Measurements from ENCODE around the gene KDM3A. TPM values are rescaled to one million over a fixed set of nuclear protein-coding genes. Genes with fewer than 3 reads are reported as not detected.

The KDM3A gene
- total RNA-seq, 2 donors from 2014 or later, result 35.5 to 45.9 TPM

DNA sequence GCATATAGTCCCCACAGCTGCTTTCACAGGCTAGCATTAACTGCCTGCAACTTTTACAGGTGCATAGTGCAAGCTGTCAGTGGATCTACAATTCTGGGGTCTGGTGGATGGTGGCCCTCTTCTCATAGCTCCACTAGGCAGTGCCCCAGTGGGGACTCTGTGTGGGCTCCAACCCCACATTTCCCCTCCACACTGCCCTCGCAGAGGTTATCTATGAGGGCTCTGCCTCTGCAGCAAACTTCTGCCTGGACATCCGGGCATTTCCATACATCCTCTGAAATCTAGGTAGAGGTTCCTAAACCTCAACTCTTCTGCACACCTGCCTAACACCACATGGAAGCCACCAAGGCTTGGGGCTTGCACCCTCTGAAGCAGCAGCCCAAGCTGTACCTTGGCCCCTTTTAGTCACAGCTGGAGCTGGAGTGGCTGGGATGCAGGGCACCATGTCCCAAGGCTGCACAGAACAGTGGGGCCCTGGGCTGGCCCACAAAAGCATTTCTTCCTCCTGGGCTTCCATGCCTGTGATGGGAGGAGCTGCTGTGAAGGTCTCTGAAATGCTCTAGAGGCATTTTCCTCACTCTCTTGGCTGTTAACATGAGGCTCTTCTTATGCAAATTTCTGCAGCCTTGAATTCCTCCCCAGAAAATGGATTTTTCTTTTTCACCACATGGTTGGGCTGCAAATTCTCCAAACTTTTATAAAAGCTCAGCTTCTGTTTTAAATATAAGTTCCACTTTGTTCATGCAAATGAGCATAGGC, 59.3 kb downstream of the KDM3A start:
- no peak for ATAC-seq
- intact Hi-C loops (cut with DNase I), result no loop called here
- DNase-seq, result no peak

DNA sequence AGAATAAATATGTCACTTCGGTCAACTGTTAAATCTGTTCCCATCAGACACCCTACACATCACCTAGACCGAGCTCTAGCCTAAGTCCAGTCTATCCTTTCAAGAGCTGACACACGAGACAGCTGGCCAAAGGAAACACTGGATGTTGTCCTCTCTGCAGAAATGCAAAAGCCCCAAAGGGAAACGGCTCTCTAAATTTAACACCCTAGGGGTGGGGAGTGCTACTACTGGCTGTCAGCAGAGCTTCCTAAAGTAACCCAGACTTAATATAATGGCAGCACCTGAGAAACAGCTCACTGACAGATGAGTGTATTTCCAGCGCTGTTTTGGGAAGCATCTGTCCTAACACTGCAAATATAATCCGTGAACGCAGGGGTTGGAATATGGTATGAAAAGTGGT, 66.4 kb downstream of the KDM3A start:
- intact Hi-C loops (cut with DNase I), result no loop called here
- no peak for DNase-seq
- peak in 1 of 2 donors; percentile 34 for ATAC-seq

DNA sequence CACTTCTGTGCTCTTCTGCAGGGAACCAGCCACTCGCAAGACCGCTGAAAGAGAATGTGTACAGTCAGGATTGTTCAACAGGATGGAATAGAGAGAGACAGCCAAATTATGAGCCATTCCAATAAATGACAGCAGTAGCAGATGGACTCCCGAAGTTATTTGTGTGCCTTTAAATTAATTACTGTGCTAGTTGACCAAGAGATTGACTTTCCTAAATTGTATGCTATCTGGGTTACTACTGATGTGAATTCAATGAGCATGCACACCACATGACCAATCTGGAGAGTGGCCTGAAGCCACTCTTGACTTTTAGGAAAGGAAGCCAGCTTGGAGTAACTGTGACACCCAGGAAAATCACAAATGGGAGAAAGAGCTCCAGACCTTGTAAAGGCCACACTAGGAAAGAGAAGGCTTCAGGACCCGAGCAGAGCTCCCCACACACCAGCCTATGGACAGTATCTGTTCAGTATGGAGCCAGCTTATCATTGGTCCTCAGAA, 69.3 kb downstream of the KDM3A start:
- ATAC-seq (no peak), DNase-seq (no peak)
- intact Hi-C loops (cut with DNase I), result no loop called here

DNA sequence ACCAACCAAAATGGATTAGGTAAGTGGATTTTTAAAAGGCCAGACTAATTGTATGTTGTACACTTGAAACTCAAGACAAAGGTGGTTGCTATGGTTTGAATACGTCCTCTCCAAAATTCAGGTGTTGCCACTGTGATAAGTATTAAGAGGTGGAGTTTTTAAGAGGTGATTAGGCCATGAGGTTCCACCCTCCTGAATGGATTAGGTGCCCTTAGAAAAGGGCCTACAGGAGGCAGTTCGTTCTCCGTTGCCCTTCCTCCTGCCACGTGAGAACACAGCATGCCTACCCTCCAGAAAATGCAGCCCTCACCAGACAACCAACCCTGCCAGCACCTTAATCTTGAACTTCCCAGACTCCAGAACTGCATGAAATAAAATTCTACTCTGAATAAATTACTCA, 70.9 kb downstream of the KDM3A start:
- no peak for DNase-seq
- ATAC-seq, result no peak
- intact Hi-C loops (cut with DNase I), result no loop called here

DNA sequence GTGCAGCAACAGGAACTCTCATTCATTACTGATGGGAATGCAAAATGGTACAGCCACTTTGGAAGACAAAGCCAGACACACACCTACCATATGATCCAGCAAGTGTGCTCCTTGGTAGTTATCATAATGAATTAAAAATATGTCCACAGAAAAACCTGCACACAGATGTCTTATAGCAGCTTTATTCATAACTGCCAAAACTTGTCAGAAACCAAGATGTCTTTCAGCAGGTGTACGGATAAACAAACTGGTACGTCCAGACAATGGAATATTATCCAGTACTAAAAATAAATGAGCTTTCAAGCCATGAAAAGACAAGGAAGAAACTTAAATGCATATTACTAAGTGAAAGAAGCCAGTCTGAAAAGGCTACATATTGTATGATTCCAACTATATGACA, 71.7 kb downstream of the KDM3A start:
- DNase-seq (no peak), ATAC-seq (no peak)
- intact Hi-C loops (cut with DNase I), result no loop called here

DNA sequence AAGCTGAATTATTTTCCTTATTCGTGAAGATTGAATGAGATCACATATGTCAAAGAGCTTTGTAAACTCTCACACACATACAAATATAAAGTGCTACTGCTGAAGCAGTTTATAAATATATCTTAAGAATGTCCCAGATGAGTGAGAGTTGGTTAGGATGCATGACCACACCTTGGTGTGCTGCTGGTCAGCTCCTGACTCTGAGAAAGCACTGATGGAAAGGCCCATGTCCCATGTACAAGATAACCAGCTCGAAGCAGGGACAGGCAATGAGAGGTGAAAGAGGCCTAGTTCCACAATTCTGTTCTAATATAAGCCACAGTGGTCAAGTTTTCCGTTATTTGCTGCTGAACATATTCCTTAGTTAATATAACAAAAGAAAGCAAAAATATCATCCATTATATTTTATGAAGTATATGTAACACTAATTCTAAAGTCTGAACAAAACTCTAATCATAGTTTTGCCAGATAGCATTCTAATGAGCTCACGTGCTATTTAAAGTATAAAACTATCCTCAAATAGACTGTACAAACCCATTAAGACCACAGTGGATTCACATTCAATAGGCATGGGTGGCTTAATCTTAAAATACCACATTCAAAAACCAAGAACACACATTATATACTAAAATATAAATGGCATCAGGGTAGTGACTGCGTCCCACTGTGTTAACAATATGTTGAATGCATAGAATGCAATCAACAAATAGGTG, 72.9 kb downstream of the KDM3A start:
- no peak for ATAC-seq
- intact Hi-C loops (cut with DNase I), result no loop called here

DNA sequence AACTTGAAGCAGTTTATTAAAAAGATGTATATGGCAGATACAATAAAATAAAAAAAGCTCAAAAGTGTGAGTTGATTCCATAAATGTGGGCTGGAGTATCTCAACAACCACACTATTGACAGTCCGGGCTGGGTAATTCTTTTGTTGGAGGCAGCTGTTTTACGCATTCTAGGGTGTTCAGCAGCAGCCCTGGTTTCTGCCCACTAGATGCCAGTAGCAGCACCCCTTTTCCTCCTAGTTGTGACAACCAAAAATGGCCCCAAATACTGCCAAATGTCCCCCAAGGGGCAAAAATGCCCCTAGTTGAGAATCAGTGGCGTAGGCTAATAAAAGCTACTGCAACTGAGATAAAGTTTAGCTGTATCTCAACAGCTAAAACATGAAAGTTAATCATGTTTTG, 77.3 kb downstream of the KDM3A start:
- peak; percentile 48 to 81 for ATAC-seq
- intact Hi-C loops (cut with DNase I), result no loop called here
- DNase-seq, result no peak

More for the DNA sequence above, 72.9 kb downstream of the KDM3A start:
- no peak for DNase-seq

DNA sequence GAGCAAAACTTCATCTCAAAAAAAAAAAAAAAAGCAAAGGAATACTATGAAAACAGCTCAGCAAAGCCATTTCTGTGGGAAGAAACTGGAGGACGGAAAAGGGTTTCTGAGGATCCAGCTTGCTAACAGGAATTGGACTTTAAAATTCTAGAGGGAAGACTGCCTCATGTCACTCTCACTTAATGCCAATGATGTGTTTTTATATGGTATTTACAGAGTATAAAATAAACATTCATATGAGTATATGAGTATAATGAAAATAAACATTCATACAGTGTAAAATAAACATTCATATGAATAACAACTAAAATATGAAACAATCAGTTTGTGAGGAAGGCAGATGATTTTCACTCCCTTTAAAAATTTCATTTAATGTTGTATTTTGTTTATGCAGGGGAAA, 78.2 kb downstream of the KDM3A start:
- DNase-seq, result no peak
- ATAC-seq, result no peak

DNA sequence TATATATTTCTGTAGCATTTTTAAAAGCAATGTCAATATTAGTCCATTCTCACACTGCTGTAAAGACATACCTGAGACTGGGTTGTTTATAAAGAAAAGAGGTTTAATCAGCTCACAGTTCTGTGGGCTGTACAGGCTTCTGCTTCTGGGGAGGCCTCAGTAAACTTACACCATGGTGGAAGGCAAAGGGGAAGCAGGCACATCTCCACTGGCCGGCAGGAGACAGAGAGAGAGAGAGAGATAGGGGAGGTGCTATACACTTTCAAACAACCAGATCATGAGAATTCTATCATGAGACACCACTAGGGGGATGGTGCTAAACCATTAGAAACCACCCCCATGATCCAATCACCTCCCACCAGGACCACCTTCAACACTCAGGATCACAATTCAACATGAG, 79.0 kb downstream of the KDM3A start:
- no peak for ATAC-seq
- no peak for DNase-seq
- intact Hi-C loops (cut with DNase I), result no loop called here

More for the DNA sequence above, 78.2 kb downstream of the KDM3A start:
- intact Hi-C loops (cut with DNase I), result no loop called here

DNA sequence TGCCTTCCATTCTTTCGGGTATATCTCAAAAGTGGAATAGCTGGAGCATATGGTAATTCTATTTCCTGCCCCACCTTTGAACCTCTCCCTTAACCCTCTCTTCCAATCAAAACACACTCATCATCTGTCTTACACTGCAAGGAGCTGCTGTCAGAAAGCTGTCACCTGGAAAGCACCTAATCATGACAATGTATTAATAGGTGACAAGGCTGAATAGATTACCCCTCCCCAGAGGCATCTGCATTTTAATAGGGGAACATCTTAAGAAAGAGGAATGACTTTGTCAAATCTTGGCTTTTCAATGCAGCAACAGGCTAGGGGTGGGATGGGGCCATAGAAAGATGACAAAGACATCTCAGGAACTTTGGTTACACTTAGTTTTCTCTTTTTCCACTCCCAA, 80.8 kb downstream of the KDM3A start:
- intact Hi-C loops (cut with DNase I), result no loop called here
- ATAC-seq, result no peak
- DNase-seq, result no peak

DNA sequence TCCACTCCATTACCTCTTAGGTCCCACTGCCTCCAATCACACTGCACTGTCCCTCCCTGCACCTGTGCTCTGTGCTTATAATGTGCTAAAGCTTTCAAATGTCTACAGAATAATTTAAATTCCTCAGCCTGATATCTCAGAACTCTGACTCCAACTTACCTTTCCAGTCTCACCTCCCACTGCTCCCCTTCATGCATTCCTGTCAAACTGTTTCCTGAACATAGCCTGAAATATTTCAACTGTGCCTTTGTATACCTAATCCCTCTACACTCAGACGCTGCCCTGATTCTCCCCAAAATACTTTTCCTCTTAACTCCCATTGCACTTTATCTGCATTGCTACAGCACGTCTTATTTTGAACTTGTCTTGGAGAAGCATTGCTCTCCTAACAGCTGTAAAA, 81.5 kb downstream of the KDM3A start:
- DNase-seq (no peak), ATAC-seq (no peak)
- intact Hi-C loops (cut with DNase I), result no loop called here

DNA sequence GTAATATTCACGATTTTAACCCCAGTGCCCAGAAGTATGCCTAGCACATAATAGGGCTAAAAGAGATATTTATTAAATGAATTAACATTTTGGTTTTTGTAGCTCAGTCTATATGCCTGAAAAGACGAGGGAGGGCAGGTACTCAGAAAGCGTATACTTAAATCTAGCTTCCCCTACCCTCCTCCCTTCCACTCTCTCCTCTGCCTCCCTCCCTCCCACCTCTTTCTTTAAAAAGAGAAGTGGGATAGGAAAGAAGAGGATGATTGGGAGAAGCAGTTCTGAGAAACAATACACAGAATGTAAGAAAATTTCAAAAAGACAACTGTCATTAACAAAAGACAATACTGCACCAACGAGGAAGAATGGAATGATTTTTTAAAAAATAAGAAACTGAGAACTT, 82.3 kb downstream of the KDM3A start:
- no peak for DNase-seq
- intact Hi-C loops (cut with DNase I), result no loop called here
- ATAC-seq, result no peak

DNA sequence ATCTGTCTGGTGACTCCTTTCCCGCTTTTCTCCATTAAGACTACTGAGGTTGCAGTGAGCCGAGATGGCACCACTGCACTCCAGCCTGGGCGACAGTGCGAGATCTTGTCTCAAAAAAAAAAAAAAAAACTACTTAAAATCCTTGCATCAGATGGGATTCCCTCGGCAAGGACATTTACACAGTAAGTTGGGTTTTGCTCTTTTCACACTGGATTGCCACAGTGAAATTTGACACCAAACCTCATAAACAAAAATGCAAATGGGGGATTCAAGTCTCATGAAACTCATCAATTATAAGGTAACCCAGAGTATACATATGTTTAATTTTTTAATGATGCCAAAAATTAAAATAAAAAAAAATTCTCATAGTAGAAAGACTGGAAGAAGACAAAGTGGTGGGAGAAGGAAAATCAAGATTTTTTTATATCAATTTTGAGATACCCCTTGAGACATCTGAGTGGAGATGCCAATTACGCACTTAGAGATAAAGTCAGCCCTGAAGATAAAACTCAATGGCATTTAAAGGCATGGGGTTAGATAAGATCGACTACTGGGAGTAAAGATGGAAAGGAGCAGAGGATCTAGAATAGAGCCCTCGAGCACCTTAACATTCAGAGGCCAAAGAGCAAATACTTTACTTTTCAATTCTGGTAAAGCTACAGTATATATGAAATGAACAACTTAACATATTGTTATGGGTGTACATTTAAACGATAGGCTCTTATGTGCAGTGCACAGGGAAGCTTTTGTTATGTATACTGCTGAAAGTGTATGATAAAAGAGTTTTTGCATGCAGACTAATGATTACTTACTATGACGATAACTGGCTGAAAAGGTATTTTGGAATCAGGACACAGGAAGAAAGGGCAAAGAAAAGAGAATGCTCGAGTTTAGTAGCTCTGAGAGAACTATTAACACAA, 84.5 kb downstream of the KDM3A start:
- DNase-seq, result no peak
- intact Hi-C loops (cut with DNase I), result no loop called here
- no peak for ATAC-seq

DNA sequence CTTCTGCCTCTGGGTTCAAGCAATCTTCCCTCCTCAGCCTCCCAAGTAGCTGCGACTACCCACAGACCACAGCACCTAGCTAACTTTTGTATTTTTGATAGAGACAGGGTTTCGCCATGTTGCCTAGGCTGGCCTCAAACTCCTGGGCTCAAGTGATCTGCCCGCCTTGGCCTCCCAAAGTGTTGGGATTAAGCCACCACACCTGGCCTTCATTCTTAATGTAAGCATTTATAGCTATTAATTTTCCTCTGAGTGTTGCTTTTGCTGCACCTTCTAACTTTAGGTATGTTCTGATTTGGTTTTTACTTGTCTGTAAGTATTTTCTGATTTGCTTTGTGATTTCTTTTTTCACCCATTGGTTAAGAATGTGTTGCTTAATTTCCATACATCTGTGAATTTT, 92.4 kb downstream of the KDM3A start:
- DNase-seq (no peak), ATAC-seq (no peak)
- intact Hi-C loops (cut with DNase I), result no loop called here

DNA sequence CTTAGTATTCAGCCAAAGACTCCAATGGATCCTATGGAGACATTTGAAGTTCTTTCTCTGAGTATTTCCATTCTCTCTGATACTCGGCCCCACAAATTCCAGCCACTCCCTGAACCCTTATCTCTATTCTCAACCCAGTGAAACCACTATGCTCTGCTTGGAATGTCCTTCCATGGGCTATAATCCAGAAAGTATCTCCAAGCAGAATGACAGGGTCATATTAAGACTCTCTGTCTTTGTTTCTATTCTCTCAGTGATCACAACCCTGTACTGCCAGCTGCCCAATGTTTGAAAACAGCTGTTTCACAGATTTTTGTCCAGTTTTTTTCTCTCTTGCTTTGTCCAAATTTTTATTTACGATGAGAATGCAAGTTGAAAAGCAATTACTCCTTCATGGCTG, 100.2 kb downstream of the KDM3A start:
- intact Hi-C loops (cut with DNase I), result no loop called here

More for the DNA sequence above, 100.2 kb downstream of the KDM3A start:
- peak; percentile 8 to 69 for ATAC-seq
- DNase-seq, result no peak

Other genes starting within 250 kb of the KDM3A start
- 100 to 1,000 TPM; 188 to 212 TPM for gene IMMT, start 245.9 kb upstream of the KDM3A start, total RNA-seq
- gene MRPL35, start 241.9 kb upstream of the KDM3A start, total RNA-seq, result 10 to 100 TPM; 66.5 to 71.9 TPM
- 10 to 100 TPM; 15.7 to 22.5 TPM for gene REEP1, start 103.7 kb upstream of the KDM3A start, total RNA-seq
- 100 to 1,000 TPM; 146 to 152 TPM for gene CHMP3, start 122.1 kb downstream of the KDM3A start, total RNA-seq
- gene RNF103, start 182.5 kb downstream of the KDM3A start, total RNA-seq, result 10 to 100 TPM; 32.2 to 43.9 TPM

All from left cardiac atrium (tissue), 4 donors.